SK-N-SH (cell line): ENCODE measurements around the gene ITFG2. TPM values are rescaled to one million over a fixed set of nuclear protein-coding genes. Genes with fewer than 3 reads are reported as not detected.

Experiments used
- CTCF ChIA-PET: fragments of 300-600, 350-600 bp; formaldehyde crosslinking; extraction: SDS; loops from one replicate; lab custom pipeline; 2021; lab: Yijun Ruan, JAX
- POLR2A ChIA-PET: fragments of 350-600 bp; sonication (Branson Sonifier 250); formaldehyde crosslinking; extraction: SDS; loops from one replicate; lab custom pipeline; 2020; ENCODE audit warnings: antibody characterized with exemption, inconsistent platforms; lab: Yijun Ruan, JAX
- DNase-seq: peaks from one replicate; pipeline ENCODE4 v3.0.0; 2012
- H2AFZ ChIP-seq: fragments of 200-600 bp; sonication (generic); 2 replicates; pipeline ENCODE4 v1.8.1; 2016; ENCODE audit warnings: antibody characterized with exemption, mild to moderate bottlenecking, low read depth
- H3F3A ChIP-seq: fragments of 200-600 bp; sonication (generic); replicated peaks from 2 replicates; pipeline ENCODE3; 2016; ENCODE audit warnings: antibody characterized with exemption, mild to moderate bottlenecking; ENCODE audit not compliant: insufficient read depth
- H3K27ac ChIP-seq, 2 experiments: fragments of 200-500 bp in 1 of 2; fragments of 200-600 bp in 1 of 2; sonication (Bioruptor generic) in 1 of 2; sonication (generic), shearing (Covaris generic) in 1 of 2; 2 replicates each; pipeline versions ENCODE4 v1.5.1 to v1.6.1; 2014 to 2016; ENCODE audit warnings: low read depth in 2 of 2, inconsistent platforms in 1 of 2, low read length in 1 of 2, mild to moderate bottlenecking in 1 of 2, mixed read lengths in 1 of 2
- H3K27me3 ChIP-seq: fragments of 200-600 bp; sonication (generic), shearing (Covaris generic); 2 replicates; pipeline ENCODE4 v1.6.1; 2016; ENCODE audit warnings: mixed run types; ENCODE audit not compliant: insufficient read depth
- H3K36me3 ChIP-seq, 2 experiments: fragments of 200-500 bp in 1 of 2; fragments of 200-600 bp in 1 of 2; sonication (Bioruptor generic) in 1 of 2; sonication (generic) in 1 of 2; replicated peaks in 1 of 2; 2 replicates each; pipeline versions ENCODE3 to v1.5.1; 2014 to 2016; ENCODE audit warnings: low read length in 1 of 2, mild to moderate bottlenecking in 1 of 2; ENCODE audit not compliant: insufficient read depth in 2 of 2, control insufficient read depth in 1 of 2
- H3K4me1 ChIP-seq, 2 experiments: fragments of 200-500 bp in 1 of 2; fragments of 200-600 bp in 1 of 2; sonication (Bioruptor generic) in 1 of 2; sonication (generic), shearing (Covaris generic) in 1 of 2; 2 replicates each; pipeline versions ENCODE4 v1.5.1 to v1.6.1; 2014 to 2016; ENCODE audit warnings: low read depth in 1 of 2, low read length in 1 of 2, mixed run types in 1 of 2; ENCODE audit not compliant: insufficient read depth in 2 of 2, control insufficient read depth in 1 of 2
- H3K4me2 ChIP-seq: fragments of 200-600 bp; sonication (generic), shearing (Covaris generic); 2 replicates; pipeline ENCODE4 v1.6.1; 2017; ENCODE audit warnings: mixed run types
- H3K4me3 ChIP-seq, 2 experiments: fragments of 200-500 bp in 1 of 2; fragments of 200-600 bp in 1 of 2; sonication (Bioruptor generic) in 1 of 2; sonication (generic), shearing (Covaris generic) in 1 of 2; 2 replicates each; pipeline versions ENCODE4 v1.5.1 to v1.8.1; 2014 to 2016; ENCODE audit warnings: low read depth in 2 of 2, inconsistent platforms in 1 of 2, low read length in 1 of 2, mild to moderate bottlenecking in 1 of 2, mixed read lengths in 1 of 2, moderate library complexity in 1 of 2
- H3K79me2 ChIP-seq: fragments of 200-600 bp; sonication (generic); 2 replicates; pipeline ENCODE4 v1.8.1; 2017; ENCODE audit warnings: mild to moderate bottlenecking; ENCODE audit not compliant: insufficient read depth
- H3K9ac ChIP-seq: fragments of 200-600 bp; sonication (generic); 2 replicates; pipeline ENCODE4 v1.6.1; 2017; ENCODE audit warnings: mixed run types
- H3K9me2 ChIP-seq: fragments of 200-600 bp; sonication (generic); 2 replicates; pipeline ENCODE4 v1.6.1; 2017; ENCODE audit warnings: mixed run types
- H3K9me3 ChIP-seq: fragments of 200-600 bp; sonication (generic); 2 replicates; pipeline ENCODE4 v1.6.1; 2017; ENCODE audit warnings: mixed run types, mild to moderate bottlenecking, moderate library complexity
- H4K20me1 ChIP-seq: fragments of 200-600 bp; sonication (generic); 2 replicates; pipeline ENCODE4 v1.6.1; 2017; ENCODE audit warnings: mild to moderate bottlenecking, mixed run types; ENCODE audit not compliant: insufficient read depth
- EZH2phosphoT487 ChIP-seq: fragments of 200-600 bp; sonication (generic); IDR thresholded peaks from 2 replicates; pipeline ENCODE4 v1.6.1; 2017; ENCODE audit warnings: low read depth, mixed run types, mild to moderate bottlenecking, antibody characterized with exemption, moderate library complexity, borderline replicate concordance
- FOXJ3 ChIP-seq: sonication (generic); formaldehyde crosslinking; IDR thresholded peaks from 2 replicates; pipeline ENCODE4 v1.5.1; 2020; ENCODE audit warnings: mild to moderate bottlenecking, missing genetic modification reagents
- GABPA ChIP-seq: IDR thresholded peaks from 2 replicates; pipeline ENCODE4 v1.4.0; 2012; ENCODE audit warnings: low read depth, mild to moderate bottlenecking
- GATA2 ChIP-seq: sonication (generic); formaldehyde crosslinking; IDR thresholded peaks from 2 replicates; pipeline ENCODE4 v1.5.0; 2020; ENCODE audit warnings: mild to moderate bottlenecking, missing genetic modification reagents
- MAX ChIP-seq: IDR thresholded peaks from 2 replicates; pipeline ENCODE4 v1.4.0; 2012; ENCODE audit warnings: low read depth
- MEF2A ChIP-seq: IDR thresholded peaks from 2 replicates; pipeline ENCODE4 v1.4.0; 2012; ENCODE audit warnings: low read depth, borderline replicate concordance
- NRF1 ChIP-seq: IDR thresholded peaks from 2 replicates; pipeline ENCODE4 v1.6.1; 2012; ENCODE audit warnings: low read depth, mild to moderate bottlenecking, low read length
- RFX5 ChIP-seq: IDR thresholded peaks from 2 replicates; pipeline ENCODE4 v1.6.1; 2012; ENCODE audit warnings: mild to moderate bottlenecking, improper control_type of control experiment, low read length
- RXRA ChIP-seq: IDR thresholded peaks from 2 replicates; pipeline ENCODE4 v1.4.0; 2012; ENCODE audit warnings: low read depth, mild to moderate bottlenecking, borderline replicate concordance
- SIN3A ChIP-seq: IDR thresholded peaks from 2 replicates; pipeline ENCODE4 v1.6.1; 2012; ENCODE audit warnings: low read depth, mild to moderate bottlenecking, low read length, moderate library complexity, borderline replicate concordance
- TAF1 ChIP-seq: IDR thresholded peaks from 2 replicates; pipeline ENCODE4 v1.6.1; 2012; ENCODE audit warnings: low read depth, mild to moderate bottlenecking, low read length, moderate library complexity, borderline replicate concordance
- USF2 ChIP-seq: fragments of 150-350 bp; IDR thresholded peaks from 2 replicates; pipeline ENCODE4 v1.6.1; 2017; ENCODE audit warnings: antibody characterized with exemption, low read length, low read depth, borderline replicate concordance
- YY1 ChIP-seq: IDR thresholded peaks from 2 replicates; pipeline ENCODE4 v1.4.0; 2012; ENCODE audit warnings: low read depth, mild to moderate bottlenecking
- ZBTB33 ChIP-seq: IDR thresholded peaks from 2 replicates; pipeline ENCODE4 v1.4.0; 2012; ENCODE audit warnings: low read depth, borderline replicate concordance
- WGBS: methylation state at CpG from one replicate; pipeline ENCODE4 v1.1.6; 2017; ENCODE audit warnings: low lambda C conversion rate; 5-methylcytosine and 5-hydroxymethylcytosine counted together
- polyA plus RNA-seq, 3 experiments: library from polyadenylated mRNA; depleted of rRNA; stranded (reverse); fragments of >200 nt; gene quantifications; 2 replicates each; pipeline ENCODE4 v1.2.3, GENCODE V29; 2012
- TF ChIP-seq, protein P1 (sequence below): IDR thresholded peaks from 2 replicates; pipeline ENCODE4; 2012

ITFG2 gene
- polyA plus RNA-seq, 1 of the 3 experiments (the other 2 are of a cell fraction) = 27.2 TPM

DNA sequence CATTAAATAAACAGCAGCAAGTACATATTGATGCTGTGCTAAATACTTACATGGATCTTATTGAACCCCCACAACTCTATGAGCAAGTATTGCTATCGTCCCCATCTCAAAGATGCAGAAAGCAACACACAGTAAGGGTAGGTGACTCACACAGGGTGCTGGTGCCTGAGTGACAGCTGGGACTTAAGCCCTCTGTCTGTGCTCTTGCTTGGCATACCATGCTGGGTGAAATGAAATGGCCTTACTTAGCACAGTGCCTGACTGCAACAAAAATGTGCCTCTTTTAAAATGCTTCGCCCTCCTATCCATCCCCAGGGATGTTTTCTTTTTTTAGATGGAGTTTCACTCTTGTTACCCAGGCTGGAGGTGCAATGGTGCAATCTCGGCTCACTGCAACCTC lies 43.6 kb downstream of the ITFG2 start:
- H3K36me3 ChIP-seq = peaks cover 0 to 15% of the 10 kb centered on the region in 2 experiments
- no peak overlapping the region for H3K27ac ChIP-seq
- ChIA-PET POLR2A (no interaction called here), CTCF (interaction anchor here (2.2 to 3.8 kb wide), 3 partner anchors 29 to 186 kb away, joined by 7 to 30 read pairs (median 8); no protein-coding TSS in a partner anchor)
- no peaks in the 10 kb centered on the region for H3K9me2 ChIP-seq
- H3K79me2 ChIP-seq = no peaks in the 10 kb centered on the region
- H3K4me2 ChIP-seq = no peak overlapping the region
- H3K9me3 ChIP-seq = no peaks in the 10 kb centered on the region
- no peak overlapping the region for H2AFZ ChIP-seq
- no peak for DNase-seq
- H3K4me3 ChIP-seq = no peak overlapping the region
- peaks cover 8% of the 10 kb centered on the region for H3F3A ChIP-seq
- no peak overlapping the region for H3K9ac ChIP-seq
- no peaks in the 10 kb centered on the region for H4K20me1 ChIP-seq
- TF ChIP-seq, protein P1, sequence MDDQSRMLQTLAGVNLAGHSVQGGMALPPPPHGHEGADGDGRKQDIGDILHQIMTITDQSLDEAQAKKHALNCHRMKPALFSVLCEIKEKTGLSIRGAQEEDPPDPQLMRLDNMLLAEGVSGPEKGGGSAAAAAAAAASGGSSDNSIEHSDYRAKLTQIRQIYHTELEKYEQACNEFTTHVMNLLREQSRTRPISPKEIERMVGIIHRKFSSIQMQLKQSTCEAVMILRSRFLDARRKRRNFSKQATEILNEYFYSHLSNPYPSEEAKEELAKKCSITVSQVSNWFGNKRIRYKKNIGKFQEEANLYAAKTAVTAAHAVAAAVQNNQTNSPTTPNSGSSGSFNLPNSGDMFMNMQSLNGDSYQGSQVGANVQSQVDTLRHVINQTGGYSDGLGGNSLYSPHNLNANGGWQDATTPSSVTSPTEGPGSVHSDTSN = peak; percentile 37; the same call in 1 of the 2 replicates
- TF ChIP-seq SIN3A = no peak
- no peak for TF ChIP-seq FOXJ3 (CRISPR knock-in tag)
- H3K4me1 ChIP-seq = no peaks in the 10 kb centered on the region
- WGBS = 90% methylated on average over 3 of the region's 3 CpGs
- no peaks in the 10 kb centered on the region for H3K27me3 ChIP-seq

GRCh38 chr12:2857021-2857431 lies 44.6 kb downstream of the ITFG2 start, which contains the start of gene TEX52:
TEX52 (minus strand) TSS chr12:2857039; CDS start chr12:2857026, 13 bp downstream.
- TF ChIP-seq ZBTB33 = no peak
- no peak for TF ChIP-seq GABPA
- TF ChIP-seq USF2 = no peak
- no peak for TF ChIP-seq RFX5
- TF ChIP-seq YY1 = no peak
- no peak for TF ChIP-seq MAX
- TF ChIP-seq GATA2 (CRISPR knock-in tag) = no peak
- no peak for TF ChIP-seq MEF2A
- TF ChIP-seq RXRA = no peak
- no peak for TF ChIP-seq TAF1
- TF ChIP-seq SIN3A = no peak
- no peak for TF ChIP-seq FOXJ3 (CRISPR knock-in tag)
- TF ChIP-seq EZH2phosphoT487 = no peak
- no peak for TF ChIP-seq NRF1
- CTCF ChIA-PET = interaction anchor here (0.9 to 3.8 kb wide), 4 partner anchors 28 to 185 kb away, joined by 3 to 30 read pairs (median 8); no protein-coding TSS in a partner anchor

More at GRCh38 chr12:2857021-2857431, 44.6 kb downstream of the ITFG2 start, which contains the start of gene TEX52:
- no peak within 1 kb of the TSS for H3K4me3 ChIP-seq
- H3K79me2 ChIP-seq = no peaks in the 10 kb centered on the region
- H3K36me3 ChIP-seq = peaks cover 4 to 15% of the 10 kb centered on the region in 2 experiments
- no peaks in the 10 kb centered on the region for H3K9me3 ChIP-seq
- no peak within 1 kb of the TSS for H2AFZ ChIP-seq
- H4K20me1 ChIP-seq = no peaks in the 10 kb centered on the region
- POLR2A ChIA-PET = no interaction called here
- H3K27ac ChIP-seq = no peak within 1 kb of the TSS
- no peak within 1 kb of the TSS for H3K4me2 ChIP-seq
- H3K27me3 ChIP-seq = no peaks in the 10 kb centered on the region
- H3F3A ChIP-seq = peaks cover 9% of the 10 kb centered on the region
- no peak within 1 kb of the TSS for H3K9ac ChIP-seq
- 80% methylated on average over 2 of the region's 3 CpGs for WGBS
- no peaks in the 10 kb centered on the region for H3K4me1 ChIP-seq
- no peaks in the 10 kb centered on the region for H3K9me2 ChIP-seq
- no peak for DNase-seq
